NCI-H2107 treated with DMSO at 0.1 percent for 48 hours (cell line): ENCODE results near the gene GULP1.
"Not testable (repeated sequence)": the region's sequence is repeated elsewhere in the genome, so short reads cannot be mapped to it uniquely, and the experiment has no call there.

ENCODE experiments used
- DNase-seq: peaks from one replicate; lab custom pipeline; 2025; ENCODE audit not compliant: unreplicated experiment; lab: John Stamatoyannopoulos, UW

Gene GULP1

GRCh38 chr2:188292348-188293239, 920 bp downstream of the GULP1 start:
- no peak for DNase-seq

GRCh38 chr2:188293601-188294351, 2.1 kb downstream of the GULP1 start:
- DNase-seq = no peak

DNA sequence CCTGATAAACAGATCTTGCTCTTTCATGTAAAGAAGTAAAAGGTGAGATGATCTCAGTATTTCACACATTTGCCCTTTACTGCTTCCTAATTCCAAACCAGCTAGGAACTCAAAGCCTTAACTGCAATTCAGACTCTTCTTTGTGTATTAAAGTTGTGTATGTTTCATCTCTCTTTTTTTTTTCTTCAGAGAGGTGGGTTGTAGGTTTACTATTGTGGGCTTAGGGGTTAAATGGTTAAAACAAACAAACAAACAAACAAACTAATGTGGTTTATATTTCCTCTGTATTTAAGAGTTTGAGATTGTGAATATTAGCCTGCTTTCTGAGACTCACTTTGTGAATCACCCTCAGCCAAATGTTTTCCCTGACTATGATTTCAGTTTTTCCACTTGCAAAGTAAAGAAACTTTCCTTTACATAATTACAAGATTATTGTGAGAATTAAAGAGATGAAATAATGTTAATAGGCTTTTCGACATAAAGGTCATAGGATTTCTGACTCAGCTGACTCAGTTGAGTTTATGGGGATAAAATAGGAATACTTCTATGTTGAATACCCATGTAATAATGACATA, 2.8 kb downstream of the GULP1 start:
- DNase-seq = no peak

DNA sequence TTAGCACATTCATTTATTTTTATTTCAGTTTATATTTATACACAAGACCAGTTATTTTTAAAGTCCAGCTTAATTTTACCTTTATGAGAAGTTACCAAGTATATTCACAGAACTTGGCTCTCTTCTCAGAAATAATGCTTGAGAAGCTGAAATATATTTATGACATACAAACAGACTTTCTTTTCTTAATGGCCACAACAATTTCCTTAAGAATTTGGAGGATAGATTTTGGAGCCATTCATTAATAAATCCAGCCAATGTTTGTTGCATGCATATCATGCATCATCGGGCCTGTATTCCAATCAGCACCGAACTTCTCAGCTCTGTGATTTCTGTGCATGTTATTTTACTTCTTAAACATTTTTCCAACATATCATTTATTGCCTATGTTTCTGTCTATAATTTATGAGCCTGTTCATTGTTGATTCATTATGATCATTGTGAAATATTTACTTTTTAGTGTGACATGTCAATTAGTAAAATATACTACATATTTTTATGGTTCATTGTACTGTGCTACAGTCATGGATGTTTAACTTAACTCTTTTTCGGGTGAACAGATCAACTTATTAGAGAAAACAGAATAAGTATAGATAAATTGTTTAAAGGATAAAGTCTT, 3.5 kb downstream of the GULP1 start:
- DNase-seq = no peak

- no peak for DNase-seq
Measured at GRCh38 chr2:188297978-188298377, 6.3 kb downstream of the GULP1 start.

DNA sequence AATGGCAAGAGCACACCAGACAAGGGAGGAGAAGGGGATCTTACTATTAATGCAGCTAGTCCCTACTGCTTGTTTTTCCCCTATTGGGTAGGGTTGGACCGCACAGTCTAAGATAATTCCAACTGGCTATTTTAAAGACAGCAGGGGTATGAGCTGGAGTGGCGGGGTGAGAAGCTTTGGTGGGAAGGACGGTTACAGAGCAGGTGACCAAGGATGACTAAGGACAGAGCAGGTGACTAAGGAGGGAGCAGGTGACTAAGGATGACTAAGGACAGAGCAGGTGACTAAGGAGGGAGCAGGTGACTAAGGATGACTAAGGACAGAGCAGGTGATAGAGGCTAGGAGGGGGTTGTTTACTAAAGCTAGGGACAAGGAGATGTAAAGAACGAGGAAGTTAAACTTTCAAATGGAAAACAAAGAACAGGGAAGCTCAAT, 7.3 kb downstream of the GULP1 start:
- not testable (repeated sequence) for DNase-seq

DNA sequence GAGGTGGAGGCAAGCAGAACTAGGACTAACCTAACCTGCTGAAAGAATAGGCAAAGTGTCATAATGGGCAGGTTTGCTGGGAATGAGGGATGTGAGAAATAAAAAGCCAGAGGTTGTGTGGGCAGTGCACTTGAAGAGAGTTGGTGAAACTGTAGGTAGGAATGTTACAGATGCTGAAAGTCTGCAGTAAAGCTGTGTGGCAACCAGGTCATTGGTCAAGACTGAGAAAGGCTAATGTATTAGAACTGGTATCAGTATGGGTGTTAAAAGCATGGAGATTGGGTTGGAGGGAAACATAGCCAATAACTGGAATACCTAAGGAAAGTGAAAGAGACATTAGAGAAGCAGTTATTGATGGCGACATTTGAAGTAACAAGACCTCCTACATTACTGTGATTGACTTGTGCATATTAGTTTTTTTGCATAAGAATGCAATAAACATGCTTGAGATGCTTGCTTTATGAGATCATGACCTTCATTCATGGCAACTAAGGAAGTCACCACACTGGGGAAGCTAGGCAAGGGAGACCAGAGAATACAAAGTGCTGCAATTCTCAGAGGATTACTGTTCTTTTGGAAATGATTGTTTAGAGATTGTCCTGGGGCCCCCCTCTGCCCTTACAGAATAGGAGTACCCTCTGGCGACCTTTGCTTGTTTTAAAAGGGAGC, 11.8 kb downstream of the GULP1 start:
- no peak for DNase-seq

DNA sequence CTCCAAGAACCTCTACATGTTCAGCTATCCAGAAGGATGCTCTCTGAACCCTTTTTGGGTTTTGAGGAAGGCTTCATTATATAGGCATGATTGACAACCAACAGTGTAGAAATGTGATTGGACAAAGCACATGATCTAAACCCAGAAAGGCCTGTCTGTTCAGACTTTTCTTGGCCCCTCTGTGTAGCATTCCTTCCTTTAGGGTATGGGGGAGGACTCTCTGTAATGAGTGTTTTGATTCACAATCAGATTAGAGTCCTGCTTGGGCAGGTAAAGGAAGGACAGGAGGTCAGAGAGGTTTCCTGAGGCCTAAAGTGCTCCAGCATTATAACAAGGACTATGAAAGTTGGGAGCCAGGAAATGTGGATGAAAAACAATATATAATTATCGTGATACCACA, 13.6 kb downstream of the GULP1 start:
- DNase-seq = no peak

GRCh38 chr2:188306271-188306670, 14.6 kb downstream of the GULP1 start:
- DNase-seq = no peak

- no peak for DNase-seq
Measured at GRCh38 chr2:188307850-188308283, 16.2 kb downstream of the GULP1 start.

DNA sequence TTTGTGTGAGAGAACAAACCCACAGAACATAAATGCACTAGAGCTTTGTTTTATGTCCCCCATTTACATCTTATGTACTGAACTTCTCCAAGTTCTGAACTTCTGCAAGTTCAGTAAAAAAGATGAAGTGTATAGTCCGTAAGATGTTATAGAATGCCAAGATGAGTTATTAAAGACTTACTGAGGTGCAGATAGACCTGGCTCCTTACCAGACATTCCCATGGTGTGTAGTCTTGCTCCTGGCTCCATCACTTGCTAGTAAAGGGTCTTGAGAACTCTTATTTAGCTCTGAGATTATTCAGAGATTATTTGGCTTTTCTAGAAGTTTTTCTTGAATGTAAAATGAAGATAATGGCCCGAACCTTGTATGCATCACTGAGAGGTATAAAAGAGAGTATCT, 16.8 kb downstream of the GULP1 start:
- no peak for DNase-seq

- DNase-seq = no peak
Measured at GRCh38 chr2:188309364-188309763, 17.7 kb downstream of the GULP1 start.

GRCh38 chr2:188314314-188315054, 22.8 kb downstream of the GULP1 start:
- DNase-seq = no peak

- no peak for DNase-seq
Measured at GRCh38 chr2:188315750-188316149, 24.1 kb downstream of the GULP1 start.

GRCh38 chr2:188316342-188316741, 24.7 kb downstream of the GULP1 start:
- DNase-seq = no peak

DNA sequence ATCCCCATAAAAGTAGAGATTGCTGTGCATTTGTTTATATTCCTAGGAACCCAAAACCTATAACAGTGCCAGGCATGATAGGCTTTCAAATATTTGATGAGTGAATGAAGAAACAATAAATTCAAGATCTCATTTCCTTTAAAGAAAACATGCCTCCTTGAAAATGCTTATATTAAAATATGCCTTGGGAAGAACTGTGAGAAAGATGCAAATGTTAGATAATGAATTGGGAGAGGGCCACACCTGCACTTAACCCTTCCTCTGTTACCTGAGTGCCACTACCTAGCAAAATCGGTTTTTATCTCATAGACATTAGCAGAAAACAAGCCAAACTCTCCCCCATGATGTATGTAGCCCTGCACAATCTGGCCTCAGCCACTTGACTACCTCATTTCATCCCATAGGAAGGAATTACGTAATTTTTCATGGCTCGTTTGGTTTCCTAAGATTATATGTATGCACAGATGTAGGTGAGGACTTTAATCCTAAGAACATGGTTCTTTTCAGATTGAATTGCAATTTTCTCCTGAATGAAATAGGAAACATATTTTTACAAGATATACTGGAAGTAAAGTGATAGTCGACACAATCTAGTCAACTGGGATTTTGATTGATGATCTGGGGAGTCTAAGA, 25.2 kb downstream of the GULP1 start:
- DNase-seq = no peak

DNA sequence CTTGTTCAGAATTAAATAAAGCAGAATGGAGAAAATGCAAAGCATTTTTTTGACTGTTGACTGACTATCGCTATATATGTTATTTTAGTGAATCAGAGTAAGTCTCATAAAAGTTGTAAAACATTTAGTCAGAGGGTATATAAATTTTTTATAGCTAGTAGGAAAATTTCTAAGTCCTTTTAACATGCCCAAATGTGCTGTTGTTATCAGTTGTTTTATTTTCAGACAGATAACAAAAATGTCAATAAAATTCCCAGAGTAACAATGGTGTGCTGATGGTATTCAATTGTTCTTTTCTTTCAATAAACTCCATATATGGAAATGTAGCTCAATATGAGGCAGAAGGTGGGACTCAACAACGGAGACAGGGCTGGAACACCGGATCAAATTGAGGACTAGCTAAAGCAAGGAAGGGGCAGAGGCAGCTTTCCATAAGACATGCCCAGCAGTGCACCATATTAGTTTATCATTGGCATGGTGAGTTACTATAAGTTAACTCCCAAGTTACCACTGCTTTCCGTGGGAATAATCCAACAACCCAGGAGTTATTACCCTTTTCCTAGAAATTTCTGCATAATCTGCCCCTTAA, 26.6 kb downstream of the GULP1 start:
- DNase-seq = no peak

GRCh38 chr2:188319838-188320237, 28.2 kb downstream of the GULP1 start:
- no peak for DNase-seq

DNA sequence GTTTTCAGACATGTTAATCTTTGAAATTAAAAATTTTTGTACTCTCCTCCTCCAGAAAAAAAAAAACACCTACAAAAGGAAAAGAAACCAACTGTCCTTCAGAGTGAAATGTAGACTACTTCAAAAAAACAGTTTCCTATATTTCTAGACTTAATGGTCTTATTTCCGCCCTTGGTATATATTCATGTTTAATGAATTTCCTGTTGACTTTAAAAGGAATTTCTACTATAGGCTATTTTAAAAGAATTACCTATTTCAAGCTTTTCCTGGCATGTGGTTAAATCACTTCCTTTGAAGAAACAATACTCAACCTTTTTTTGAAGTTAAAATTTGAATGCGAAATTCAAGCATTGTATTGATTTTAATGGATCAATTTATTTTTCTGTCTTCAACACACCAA, 29.2 kb downstream of the GULP1 start:
- no peak for DNase-seq
